WTC11 (cell line): ENCODE data around the gene ROR2.

Source experiments
- CREB1 ChIP-seq: sonication (generic); formaldehyde crosslinking; IDR thresholded peaks from 2 replicates; pipeline ENCODE4 v1.8.0; 2023; ENCODE audit warnings: mild to moderate bottlenecking, missing genetic modification reagents
- ESRRA ChIP-seq: sonication (generic); formaldehyde crosslinking; IDR thresholded peaks from 2 replicates; pipeline ENCODE4 v1.8.1; 2022; ENCODE audit warnings: mild to moderate bottlenecking, missing genetic modification reagents, borderline replicate concordance
- FOXJ3 ChIP-seq: sonication (generic); formaldehyde crosslinking; IDR thresholded peaks from 2 replicates; pipeline ENCODE4 v1.9.0; 2021; ENCODE audit warnings: missing genetic modification reagents, mild to moderate bottlenecking, borderline replicate concordance
- IRF2 ChIP-seq: sonication (generic); formaldehyde crosslinking; IDR thresholded peaks from 2 replicates; pipeline ENCODE4 v1.8.0; 2022; ENCODE audit warnings: low read depth, missing genetic modification reagents, borderline replicate concordance
- TP53 ChIP-seq: sonication (generic); formaldehyde crosslinking; IDR thresholded peaks from 2 replicates; pipeline ENCODE4 v1.8.1; 2023; ENCODE audit warnings: mild to moderate bottlenecking, missing genetic modification reagents
- ZNF263 ChIP-seq: sonication (generic); formaldehyde crosslinking; IDR thresholded peaks from 2 replicates; pipeline ENCODE4 v1.8.1; 2022; ENCODE audit warnings: low read depth, mild to moderate bottlenecking, moderate library complexity, missing genetic modification reagents
- ZNF317 ChIP-seq: sonication (generic); formaldehyde crosslinking; IDR thresholded peaks from 2 replicates; pipeline ENCODE4 v1.8.1; 2023; ENCODE audit warnings: low read depth, mild to moderate bottlenecking, moderate library complexity, missing genetic modification reagents, borderline replicate concordance
- ZNF423 ChIP-seq: fragments of 250-450 bp; sonication (Bioruptor Pico); IDR thresholded peaks from 2 replicates; pipeline ENCODE4 v2.1.2; 2022; ENCODE audit warnings: mild to moderate bottlenecking, moderate library complexity
- TF ChIP-seq, protein P1 (sequence below): fragments of 200-600 bp; IDR thresholded peaks from 2 replicates; pipeline ENCODE4 v1.8.0; 2022; ENCODE audit warnings: antibody characterized with exemption
- TF ChIP-seq, protein P2 (sequence below): sonication (generic); formaldehyde crosslinking; IDR thresholded peaks from 2 replicates; pipeline ENCODE4 v1.8.0; 2022; ENCODE audit warnings: mild to moderate bottlenecking, missing genetic modification reagents
- TF ChIP-seq, protein P3 (sequence below): fragments of 250-450 bp; sonication (Bioruptor Pico); IDR thresholded peaks from 2 replicates; pipeline ENCODE4 v1.9.0; 2021; ENCODE audit warnings: mild to moderate bottlenecking
- TF ChIP-seq, protein P4 (sequence below): fragments of 250-450 bp; sonication (Bioruptor Pico); conservative IDR thresholded peaks from 2 replicates; pipeline ENCODE4 v1.9.0; 2021; ENCODE audit warnings: mild to moderate bottlenecking

DNA sequence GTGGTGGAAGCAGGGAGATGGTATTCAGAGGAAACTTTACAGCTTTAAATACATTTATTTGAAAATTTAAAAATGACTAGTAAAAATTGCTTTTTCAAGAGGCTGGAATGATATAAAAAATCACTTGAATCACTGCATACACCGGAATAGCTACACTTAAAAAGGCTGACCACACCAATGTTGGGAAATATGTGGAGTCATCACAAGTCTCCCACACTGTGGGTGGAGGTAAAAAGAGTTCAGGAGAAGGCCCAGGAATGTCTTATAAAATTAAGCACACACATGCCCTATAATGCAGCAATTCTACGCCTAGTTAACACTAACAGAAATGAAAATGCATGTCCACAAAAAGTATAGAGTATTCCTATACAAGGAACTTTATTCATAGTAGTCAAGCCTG lies 198.1 kb downstream of the ROR2 start:
- TF ChIP-seq, protein P1, sequence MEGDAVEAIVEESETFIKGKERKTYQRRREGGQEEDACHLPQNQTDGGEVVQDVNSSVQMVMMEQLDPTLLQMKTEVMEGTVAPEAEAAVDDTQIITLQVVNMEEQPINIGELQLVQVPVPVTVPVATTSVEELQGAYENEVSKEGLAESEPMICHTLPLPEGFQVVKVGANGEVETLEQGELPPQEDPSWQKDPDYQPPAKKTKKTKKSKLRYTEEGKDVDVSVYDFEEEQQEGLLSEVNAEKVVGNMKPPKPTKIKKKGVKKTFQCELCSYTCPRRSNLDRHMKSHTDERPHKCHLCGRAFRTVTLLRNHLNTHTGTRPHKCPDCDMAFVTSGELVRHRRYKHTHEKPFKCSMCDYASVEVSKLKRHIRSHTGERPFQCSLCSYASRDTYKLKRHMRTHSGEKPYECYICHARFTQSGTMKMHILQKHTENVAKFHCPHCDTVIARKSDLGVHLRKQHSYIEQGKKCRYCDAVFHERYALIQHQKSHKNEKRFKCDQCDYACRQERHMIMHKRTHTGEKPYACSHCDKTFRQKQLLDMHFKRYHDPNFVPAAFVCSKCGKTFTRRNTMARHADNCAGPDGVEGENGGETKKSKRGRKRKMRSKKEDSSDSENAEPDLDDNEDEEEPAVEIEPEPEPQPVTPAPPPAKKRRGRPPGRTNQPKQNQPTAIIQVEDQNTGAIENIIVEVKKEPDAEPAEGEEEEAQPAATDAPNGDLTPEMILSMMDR: no peak
- no peak for TF ChIP-seq ZNF317
- TF ChIP-seq, protein P2, sequence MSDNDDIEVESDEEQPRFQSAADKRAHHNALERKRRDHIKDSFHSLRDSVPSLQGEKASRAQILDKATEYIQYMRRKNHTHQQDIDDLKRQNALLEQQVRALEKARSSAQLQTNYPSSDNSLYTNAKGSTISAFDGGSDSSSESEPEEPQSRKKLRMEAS: no peak
- no peak for TF ChIP-seq ESRRA
- TF ChIP-seq TP53 (CRISPR knock-in tag): no peak
- TF ChIP-seq ZNF423 (CRISPR knock-in tag): no peak
- TF ChIP-seq CREB1 (CRISPR knock-in tag): no peak
- TF ChIP-seq IRF2 (CRISPR knock-in tag): no peak
- TF ChIP-seq, protein P3, sequence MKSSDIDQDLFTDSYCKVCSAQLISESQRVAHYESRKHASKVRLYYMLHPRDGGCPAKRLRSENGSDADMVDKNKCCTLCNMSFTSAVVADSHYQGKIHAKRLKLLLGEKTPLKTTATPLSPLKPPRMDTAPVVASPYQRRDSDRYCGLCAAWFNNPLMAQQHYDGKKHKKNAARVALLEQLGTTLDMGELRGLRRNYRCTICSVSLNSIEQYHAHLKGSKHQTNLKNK (CRISPR knock-in tag): no peak
- TF ChIP-seq ZNF263 (CRISPR knock-in tag): no peak
- TF ChIP-seq, protein P4, sequence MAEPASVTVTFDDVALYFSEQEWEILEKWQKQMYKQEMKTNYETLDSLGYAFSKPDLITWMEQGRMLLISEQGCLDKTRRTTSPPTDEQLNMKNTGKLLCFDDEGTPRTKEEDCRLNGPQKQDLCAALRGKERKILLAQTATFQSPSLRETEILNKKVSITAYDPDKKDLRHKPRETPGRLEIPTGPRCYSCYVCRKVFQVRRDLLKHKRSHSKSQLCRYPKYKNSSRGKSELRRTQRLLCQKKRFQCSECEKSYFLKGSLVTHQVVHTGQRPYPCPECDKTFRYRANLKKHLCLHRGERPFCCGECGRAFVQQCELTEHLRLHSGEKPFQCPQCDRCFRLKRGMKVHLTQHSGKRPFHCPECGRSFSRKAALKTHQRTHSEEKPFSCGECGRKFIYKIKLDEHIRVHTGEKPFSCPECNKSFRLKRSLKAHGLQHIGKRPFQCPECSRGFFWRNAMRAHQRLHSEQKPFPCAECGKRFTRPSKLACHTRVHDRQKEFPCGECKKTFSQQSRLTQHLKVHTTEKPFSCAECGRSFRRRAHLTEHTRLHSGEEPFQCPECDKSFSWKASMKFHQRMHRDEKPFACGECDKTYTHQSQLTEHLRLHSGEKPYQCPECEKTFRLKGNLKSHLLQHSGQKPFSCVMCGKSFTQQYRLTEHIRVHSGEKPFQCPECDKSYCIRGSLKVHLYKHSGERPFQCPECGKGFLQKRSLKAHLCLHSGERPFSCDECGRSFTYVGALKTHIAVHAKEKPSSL (CRISPR knock-in tag): no peak
- no peak for TF ChIP-seq FOXJ3
